Osteoblast (primary cell): ENCODE results near the gene HNRNPM. TPM values are rescaled to one million over a fixed set of nuclear protein-coding genes. Genes with fewer than 3 reads are reported as not detected.

Source experiments
- DNase-seq: peaks from one replicate; pipeline ENCODE4 v3.0.0; 2011; ENCODE audit warnings: low spot score, mixed read lengths; ENCODE audit not compliant: insufficient read length; ENCODE audit errors: missing footprints
- H2AFZ ChIP-seq: 2 replicates; pipeline ENCODE4 v1.6.0; 2011; ENCODE audit warnings: mild to moderate bottlenecking, low read length
- H3K27ac ChIP-seq: 2 replicates; pipeline ENCODE4 v1.5.1; 2011; ENCODE audit warnings: mild to moderate bottlenecking, low read depth, low read length, moderate library complexity
- H3K27me3 ChIP-seq: 2 replicates; pipeline ENCODE4 v1.6.0; 2012; ENCODE audit warnings: mild to moderate bottlenecking, control low read depth, inconsistent platforms, low read length, moderate library complexity; ENCODE audit not compliant: insufficient read depth
- H3K36me3 ChIP-seq: 2 replicates; pipeline ENCODE4 v1.5.1; 2011; ENCODE audit warnings: mild to moderate bottlenecking, low read length, control low read depth, moderate library complexity; ENCODE audit not compliant: insufficient read depth
- H3K4me1 ChIP-seq: 2 replicates; pipeline ENCODE4 v1.5.1; 2011; ENCODE audit warnings: mild to moderate bottlenecking, low read length, control low read depth, moderate library complexity; ENCODE audit not compliant: insufficient read depth
- H3K4me2 ChIP-seq: 2 replicates; pipeline ENCODE4 v1.6.0; 2011; ENCODE audit warnings: mild to moderate bottlenecking, low read length; ENCODE audit not compliant: insufficient read depth
- H3K4me3 ChIP-seq: fragments of 200-600 bp; sonication (generic); 3 replicates; pipeline ENCODE4 v1.5.1; 2012; ENCODE audit warnings: mild to moderate bottlenecking, low read length, inconsistent platforms; ENCODE audit not compliant: insufficient read depth
- H3K79me2 ChIP-seq: 2 replicates; pipeline ENCODE4 v1.6.0; 2012; ENCODE audit warnings: mild to moderate bottlenecking, low read length, control low read depth, inconsistent platforms; ENCODE audit not compliant: insufficient read depth
- H3K9me3 ChIP-seq: 2 replicates; pipeline ENCODE4 v1.5.1; 2011; ENCODE audit warnings: low read depth, low read length, control low read depth
- H4K20me1 ChIP-seq: 2 replicates; pipeline ENCODE4 v1.6.0; 2012; ENCODE audit warnings: mild to moderate bottlenecking, low read length, control low read depth; ENCODE audit not compliant: insufficient read depth
- CTCF ChIP-seq: IDR thresholded peaks from 2 replicates; pipeline ENCODE4 v1.5.1; 2011; ENCODE audit warnings: mild to moderate bottlenecking, low read depth, low read length, moderate library complexity; ENCODE audit errors: extremely low read depth
- total RNA-seq: library from RNA; depleted of rRNA; stranded (reverse); fragments of >200 nt; gene quantifications from 2 replicates; pipeline ENCODE4 v1.2.3, GENCODE V29; 2012

HNRNPM gene
- total RNA-seq, 1 donor: 39.4 TPM

- Histone ChIP-seq H3K4me3 (peak within 1 kb of the TSS; percentile 81), H3K36me3 (no peaks in the 10 kb centered on the region), H3K4me1 (peaks cover 6% of the 10 kb centered on the region), H2AFZ (peak within 1 kb of the TSS; percentile 83), H3K27ac (no peak within 1 kb of the TSS), H3K4me2 (peak within 1 kb of the TSS; percentile 80), H3K27me3 (no peaks in the 10 kb centered on the region), H3K79me2 (no peaks in the 10 kb centered on the region), H3K9me3 (no peaks in the 10 kb centered on the region), H4K20me1 (no peaks in the 10 kb centered on the region)
- DNase-seq: peak; percentile 100
- peak; percentile 47 for TF ChIP-seq CTCF
These were observed 31.8 kb upstream of the HNRNPM start, which contains the start of gene MARCHF2 for GRCh38 chr19:8412783-8413628. Gene MARCHF2, plus strand, starts transcription at chr19:8413305. Its CDS starts 8,536 bp downstream, at chr19:8421841.

DNA sequence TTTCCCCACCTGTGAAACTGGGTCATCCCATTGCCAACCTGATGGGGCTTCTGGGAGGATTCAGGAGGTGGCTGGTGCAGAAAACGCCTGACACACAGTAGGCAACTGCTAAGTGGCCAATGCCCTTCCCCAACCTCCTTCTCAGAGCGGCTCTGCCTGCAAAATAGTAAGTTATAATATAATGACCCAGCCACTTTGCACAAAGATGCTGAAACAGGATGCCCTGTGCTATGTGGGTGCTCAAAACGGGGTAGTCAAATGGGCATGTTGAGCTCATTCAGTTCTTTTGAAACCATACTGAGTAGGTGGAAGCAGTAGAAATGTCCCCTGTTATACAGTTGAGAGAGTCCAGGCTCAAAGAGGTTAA is 31.2 kb upstream of the HNRNPM start:
- peak; percentile 27 for DNase-seq
- Histone ChIP-seq H3K27me3 (no peaks in the 10 kb centered on the region), H4K20me1 (no peaks in the 10 kb centered on the region), H3K4me3 (peak overlapping the region; percentile 81), H3K27ac (no peak overlapping the region), H3K36me3 (no peaks in the 10 kb centered on the region), H3K9me3 (no peaks in the 10 kb centered on the region), H3K4me2 (peak overlapping the region; percentile 80), H3K4me1 (peaks cover 6% of the 10 kb centered on the region), H2AFZ (peak overlapping the region; percentile 83), H3K79me2 (no peaks in the 10 kb centered on the region)
- TF ChIP-seq CTCF: no peak

DNA sequence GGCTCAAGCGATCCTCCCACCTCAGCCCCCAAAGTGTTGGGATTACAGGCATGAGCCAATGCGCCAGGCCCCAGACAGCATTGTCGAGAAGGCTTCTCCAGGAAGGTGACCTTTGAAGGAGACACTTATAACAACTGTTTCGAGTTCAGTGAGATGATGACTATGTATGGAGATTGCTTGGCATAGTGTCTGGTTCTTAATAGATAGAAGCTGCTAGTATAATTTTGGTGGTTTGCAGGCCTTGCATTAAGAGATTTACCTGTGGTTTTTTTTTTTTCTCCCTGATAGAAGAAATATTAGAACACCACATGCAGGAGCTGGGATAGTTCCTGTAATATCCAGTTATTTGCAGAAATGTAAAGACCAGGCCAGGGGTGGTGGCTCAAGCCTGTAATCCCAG is 28.0 kb upstream of the HNRNPM start:
- no peak overlapping the region for H2AFZ ChIP-seq
- H3K9me3 ChIP-seq: no peaks in the 10 kb centered on the region
- DNase-seq: no peak
- no peaks in the 10 kb centered on the region for H4K20me1 ChIP-seq
- no peak for TF ChIP-seq CTCF
- no peak overlapping the region for H3K27ac ChIP-seq
- no peaks in the 10 kb centered on the region for H3K27me3 ChIP-seq
- H3K36me3 ChIP-seq: no peaks in the 10 kb centered on the region
- H3K4me2 ChIP-seq: no peak overlapping the region
- H3K79me2 ChIP-seq: no peaks in the 10 kb centered on the region
- peaks cover 6% of the 10 kb centered on the region for H3K4me1 ChIP-seq
- H3K4me3 ChIP-seq: no peak overlapping the region
